Effector CD8-positive, alpha-beta T cell (primary cell): ENCODE measurements around the gene SPAG16.

ENCODE experiments used
- DNase-seq: peaks from one replicate; lab custom pipeline; 2025; lab: John Stamatoyannopoulos, UW

Gene SPAG16

GRCh38 chr2:214069254-214069653 is 785.0 kb downstream of the SPAG16 start:
- DNase-seq = no peak

GRCh38 chr2:214075456-214075855 is 791.2 kb downstream of the SPAG16 start:
- no peak for DNase-seq

- DNase-seq = no peak
These were observed 792.3 kb downstream of the SPAG16 start for GRCh38 chr2:214076527-214076926.

- DNase-seq = no peak
These were observed 793.5 kb downstream of the SPAG16 start for GRCh38 chr2:214077727-214078126.

- DNase-seq = no peak
These were observed 794.8 kb downstream of the SPAG16 start for GRCh38 chr2:214079032-214079431.

- DNase-seq = no peak
These were observed 804.3 kb downstream of the SPAG16 start for GRCh38 chr2:214088536-214088935.

GRCh38 chr2:214096208-214096715 is 812.0 kb downstream of the SPAG16 start:
- DNase-seq = no peak

GRCh38 chr2:214098811-214099210 is 814.5 kb downstream of the SPAG16 start:
- DNase-seq = no peak

- DNase-seq = no peak
These were observed 816.2 kb downstream of the SPAG16 start for GRCh38 chr2:214100488-214100887.

- no peak for DNase-seq
These were observed 819.2 kb downstream of the SPAG16 start for GRCh38 chr2:214103276-214104001.

GRCh38 chr2:214104219-214104618 is 820.0 kb downstream of the SPAG16 start:
- DNase-seq = no peak

GRCh38 chr2:214104967-214105366 is 820.7 kb downstream of the SPAG16 start:
- DNase-seq = no peak

GRCh38 chr2:214107726-214108125 is 823.5 kb downstream of the SPAG16 start:
- no peak for DNase-seq

GRCh38 chr2:214108598-214108997 is 824.3 kb downstream of the SPAG16 start:
- no peak for DNase-seq

- DNase-seq = no peak
These were observed 832.8 kb downstream of the SPAG16 start for GRCh38 chr2:214117054-214117453.

GRCh38 chr2:214126135-214126534 is 841.9 kb downstream of the SPAG16 start:
- no peak for DNase-seq

- no peak for DNase-seq
These were observed 842.9 kb downstream of the SPAG16 start for GRCh38 chr2:214127170-214127569.

- no peak for DNase-seq
These were observed 843.3 kb downstream of the SPAG16 start for GRCh38 chr2:214127571-214127970.

- DNase-seq = no peak
These were observed 843.8 kb downstream of the SPAG16 start for GRCh38 chr2:214128040-214128439.

- DNase-seq = no peak
These were observed 845.9 kb downstream of the SPAG16 start for GRCh38 chr2:214130114-214130513.

GRCh38 chr2:214135966-214136365 is 851.7 kb downstream of the SPAG16 start:
- no peak for DNase-seq

GRCh38 chr2:214138779-214139178 is 854.5 kb downstream of the SPAG16 start:
- DNase-seq = no peak

- no peak for DNase-seq
These were observed 855.5 kb downstream of the SPAG16 start for GRCh38 chr2:214139630-214140284.
